Body of pancreas (tissue), 4 donors: ENCODE data around the gene NPHP4.

Experiments
- CTCF ChIP-seq, 7 experiments: fragments of 450-650 bp in 4 of 7; fragments of 200-600 bp in 3 of 7; sonication (generic) in 3 of 7; IDR thresholded peaks; one replicate each; pipeline ENCODE4 v1.5.1; 2016 to 2019; ENCODE audit warnings: antibody characterized with exemption in 7 of 7
- POLR2A ChIP-seq, 3 donors: fragments of 450-650 bp; IDR thresholded peaks; one replicate each; pipeline ENCODE4 v1.6.1; 2016; ENCODE audit warnings: antibody characterized with exemption in 3 of 3, mild to moderate bottlenecking in 2 of 3

- TF ChIP-seq POLR2A (IDR thresholded peaks at IDR 0.05) (no peak), CTCF (IDR thresholded peaks at IDR 0.05) (no peak)
Measured at GRCh38 chr1:5872886-5873285, 119.3 kb downstream of the NPHP4 start.
